HG03175 (cell line): ENCODE results near the gene B3GAT2.
"Not testable (repeated sequence)": the region's sequence is repeated elsewhere in the genome, so short reads cannot be mapped to it uniquely, and the experiment has no call there.

Source experiments
- ATAC-seq: cut with Tn5 transposase; IDR thresholded peaks from one replicate; pipeline ENCODE4 v1.9.1; 2021; ENCODE audit warnings: mild to moderate bottlenecking, moderate library complexity; ENCODE audit not compliant: unreplicated experiment

B3GAT2 gene, protein sequence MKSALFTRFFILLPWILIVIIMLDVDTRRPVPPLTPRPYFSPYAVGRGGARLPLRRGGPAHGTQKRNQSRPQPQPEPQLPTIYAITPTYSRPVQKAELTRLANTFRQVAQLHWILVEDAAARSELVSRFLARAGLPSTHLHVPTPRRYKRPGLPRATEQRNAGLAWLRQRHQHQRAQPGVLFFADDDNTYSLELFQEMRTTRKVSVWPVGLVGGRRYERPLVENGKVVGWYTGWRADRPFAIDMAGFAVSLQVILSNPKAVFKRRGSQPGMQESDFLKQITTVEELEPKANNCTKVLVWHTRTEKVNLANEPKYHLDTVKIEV

DNA sequence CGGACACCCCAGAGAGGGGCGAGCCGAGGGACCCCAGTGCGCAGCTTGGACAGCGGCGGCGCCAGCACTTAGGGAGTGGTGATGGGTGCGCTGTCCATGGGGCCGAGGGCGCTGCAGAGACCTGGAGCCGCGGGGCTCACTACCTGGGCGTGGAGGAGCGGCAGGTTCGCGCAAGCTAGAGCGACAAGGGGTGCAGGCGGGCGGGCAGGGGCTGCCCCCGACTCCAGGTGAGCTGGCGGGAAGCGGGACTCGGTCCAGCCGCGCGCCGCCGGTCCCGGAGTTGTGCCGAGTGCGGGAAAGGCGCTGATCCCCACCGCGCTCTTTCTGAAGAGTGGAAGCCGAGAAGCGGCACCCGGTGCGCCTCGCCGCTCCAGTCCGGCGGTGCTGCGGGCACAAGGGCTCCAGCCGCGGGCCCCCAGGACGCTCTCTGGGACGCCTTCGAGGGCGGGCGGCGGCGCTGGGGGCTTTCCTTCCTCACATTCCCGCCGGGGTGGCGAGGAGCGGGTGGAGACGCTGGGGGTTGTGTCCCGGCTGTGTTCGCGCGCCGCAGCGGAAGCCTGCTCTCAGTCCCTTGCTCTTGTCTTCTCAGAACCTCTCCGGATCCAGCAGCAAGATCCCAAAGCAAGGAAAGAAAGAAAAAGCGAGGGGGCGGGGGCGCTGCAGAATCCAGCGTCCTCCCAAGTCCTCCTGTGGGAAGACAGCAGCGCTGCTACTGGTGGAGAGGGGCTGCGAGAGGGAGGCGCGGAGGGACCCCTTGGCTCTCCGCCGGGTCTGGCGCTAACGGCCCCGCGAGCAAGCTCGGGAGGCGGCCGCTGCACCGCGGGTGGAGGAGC lies at the start of gene B3GAT2:
Gene B3GAT2, minus strand, starts transcription at position 610 of the 833 bp plus-strand sequence. CDS start 631 bp downstream, outside the sequence.
- ATAC-seq: peak; percentile 16

- no peak for ATAC-seq
Observed at GRCh38 chr6:70998148-70998547, 41.3 kb upstream of the B3GAT2 start.

- no peak for ATAC-seq
Observed at GRCh38 chr6:70997379-70997778, 40.5 kb upstream of the B3GAT2 start.

DNA sequence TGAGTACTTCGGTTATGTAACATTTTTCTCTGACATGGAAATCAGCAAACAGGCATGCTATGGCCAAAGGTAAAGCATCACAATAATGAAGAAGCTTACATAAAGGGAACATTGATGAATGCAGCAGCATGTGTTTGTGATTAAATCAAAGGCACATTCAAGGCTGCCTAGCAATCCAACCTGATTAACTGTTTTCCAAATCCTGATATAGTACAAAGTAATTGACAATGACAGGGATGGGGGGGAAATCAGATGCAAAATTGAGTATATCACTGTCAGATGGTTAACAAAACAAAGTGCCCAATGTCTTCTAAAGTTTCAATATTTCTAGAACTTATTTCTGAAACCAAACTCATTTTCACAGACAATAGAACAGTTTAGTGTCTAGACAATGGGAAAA lies 39.2 kb upstream of the B3GAT2 start:
- no peak for ATAC-seq

DNA sequence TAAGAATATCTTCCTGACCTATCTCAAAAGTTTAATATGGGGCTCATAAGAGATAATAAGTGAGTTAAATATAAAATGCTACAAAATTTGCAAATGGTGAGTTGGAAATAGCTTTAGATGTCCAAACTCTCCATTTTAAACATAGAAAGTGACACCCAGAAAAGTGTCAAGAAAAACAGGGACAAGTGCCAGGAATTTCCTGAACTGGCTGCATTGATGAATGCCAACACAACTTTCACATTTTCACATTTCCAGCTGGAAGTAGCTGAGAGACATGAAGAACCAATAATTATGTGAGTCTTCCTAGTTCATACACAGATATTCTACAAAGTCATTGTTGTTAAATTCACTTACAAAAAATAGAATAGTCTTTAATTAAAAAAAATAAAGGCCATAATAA lies 38.6 kb upstream of the B3GAT2 start:
- ATAC-seq: no peak

DNA sequence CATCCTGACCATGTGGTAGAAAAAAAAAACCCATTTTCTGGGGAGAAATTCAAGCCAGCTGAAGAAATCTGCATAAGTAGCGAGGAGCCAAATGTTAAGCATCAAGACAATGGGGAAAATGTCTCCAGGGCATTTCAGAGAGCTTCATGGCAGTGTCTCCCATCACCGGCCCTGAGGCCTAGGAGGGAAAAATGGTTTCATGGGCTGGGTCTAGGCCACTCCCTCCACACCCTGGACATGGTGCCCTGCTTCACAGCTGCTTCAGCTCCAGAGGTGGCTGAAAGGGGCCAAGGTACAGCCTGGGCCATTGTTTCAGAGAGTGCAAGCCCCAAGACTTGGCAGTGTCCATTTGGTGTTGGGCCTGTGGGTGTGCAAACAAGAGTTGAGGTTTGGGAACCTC lies 34.4 kb upstream of the B3GAT2 start:
- ATAC-seq: no peak

- no peak for ATAC-seq
Observed at GRCh38 chr6:70985156-70985555, 28.3 kb upstream of the B3GAT2 start.

- no peak for ATAC-seq
Observed at GRCh38 chr6:70982747-70983146, 25.9 kb upstream of the B3GAT2 start.

DNA sequence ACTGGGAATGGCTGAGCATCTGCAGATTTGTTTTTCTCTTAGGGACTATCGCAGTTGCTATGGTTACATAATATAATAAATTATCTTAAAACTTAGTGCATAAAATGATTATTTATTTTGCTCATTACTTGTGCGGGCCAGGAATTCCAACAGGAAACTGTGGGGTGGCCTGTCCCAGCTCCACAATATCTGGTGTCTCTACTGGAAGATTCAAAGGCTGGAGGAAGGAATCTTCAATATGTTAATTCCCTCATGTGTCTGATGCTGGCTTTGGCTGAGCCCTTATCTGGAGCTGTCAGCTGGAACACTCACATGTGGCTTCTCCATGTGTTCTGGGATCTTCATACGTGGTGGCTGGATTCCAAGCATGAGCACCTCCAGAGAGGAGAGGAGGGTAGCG lies 23.9 kb upstream of the B3GAT2 start:
- no peak for ATAC-seq

DNA sequence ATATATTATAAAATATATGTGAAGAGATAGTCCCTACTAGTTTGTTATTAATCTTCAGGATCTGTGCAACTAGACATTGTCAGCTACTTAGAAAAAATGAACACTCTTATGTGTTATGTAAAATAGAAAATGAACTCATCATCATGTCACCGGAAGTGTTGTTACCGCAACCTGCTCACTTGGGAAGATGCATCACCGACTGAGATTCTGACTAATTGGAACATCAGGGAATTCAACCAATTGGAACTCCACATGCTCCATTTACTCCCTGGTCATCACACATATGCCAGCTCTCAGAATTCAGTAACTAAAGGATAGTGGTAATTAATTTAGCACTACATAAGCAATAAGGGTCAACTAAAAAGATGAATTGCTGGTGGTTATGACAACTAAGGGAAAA lies 16.7 kb upstream of the B3GAT2 start:
- no peak for ATAC-seq

DNA sequence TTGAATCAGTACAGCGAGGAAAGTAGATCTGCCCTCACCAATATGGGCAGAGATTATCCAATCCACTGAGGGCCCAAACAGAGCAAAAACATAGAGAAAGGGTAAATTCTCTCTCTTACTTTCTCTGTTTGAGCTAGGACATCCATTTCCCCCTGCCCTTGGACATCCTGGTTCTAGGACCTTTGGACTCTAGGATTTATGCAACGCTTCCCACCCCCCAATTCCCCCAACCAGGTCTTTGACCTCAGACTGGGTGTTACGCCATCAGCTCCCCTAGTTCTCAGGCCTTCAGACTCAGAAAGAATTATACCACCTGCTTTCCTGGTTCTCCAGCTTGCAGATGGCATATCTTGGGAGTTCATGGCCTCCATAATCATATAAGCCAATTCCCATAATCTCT lies 10.2 kb upstream of the B3GAT2 start:
- ATAC-seq: no peak

DNA sequence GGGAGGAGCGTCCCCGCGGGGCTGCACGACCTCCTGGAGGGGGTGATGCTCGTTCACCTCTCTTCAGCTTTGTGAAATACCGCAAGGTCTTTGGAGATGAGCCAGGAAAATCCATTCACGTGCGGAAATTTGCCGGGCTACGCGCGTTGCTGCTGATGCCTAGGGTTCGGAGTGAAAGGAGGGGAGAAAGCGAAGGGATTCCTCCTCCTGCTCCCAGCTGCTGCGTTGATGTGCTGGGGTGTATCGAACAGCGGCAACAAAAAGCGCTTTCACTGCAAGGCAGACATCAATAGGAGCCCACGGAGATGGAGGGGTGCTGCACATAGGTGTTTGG lies 391 bp upstream of the B3GAT2 start:
- no peak for ATAC-seq

DNA sequence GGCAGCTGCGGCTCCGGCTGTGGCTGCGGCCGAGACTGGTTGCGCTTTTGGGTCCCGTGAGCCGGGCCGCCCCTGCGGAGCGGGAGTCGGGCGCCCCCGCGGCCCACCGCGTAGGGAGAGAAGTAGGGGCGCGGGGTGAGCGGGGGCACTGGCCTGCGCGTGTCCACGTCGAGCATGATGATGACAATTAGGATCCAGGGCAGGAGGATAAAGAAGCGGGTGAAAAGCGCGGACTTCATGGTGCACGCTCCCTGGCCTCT lies 739 bp downstream of the B3GAT2 start:
- ATAC-seq: peak; percentile 12

DNA sequence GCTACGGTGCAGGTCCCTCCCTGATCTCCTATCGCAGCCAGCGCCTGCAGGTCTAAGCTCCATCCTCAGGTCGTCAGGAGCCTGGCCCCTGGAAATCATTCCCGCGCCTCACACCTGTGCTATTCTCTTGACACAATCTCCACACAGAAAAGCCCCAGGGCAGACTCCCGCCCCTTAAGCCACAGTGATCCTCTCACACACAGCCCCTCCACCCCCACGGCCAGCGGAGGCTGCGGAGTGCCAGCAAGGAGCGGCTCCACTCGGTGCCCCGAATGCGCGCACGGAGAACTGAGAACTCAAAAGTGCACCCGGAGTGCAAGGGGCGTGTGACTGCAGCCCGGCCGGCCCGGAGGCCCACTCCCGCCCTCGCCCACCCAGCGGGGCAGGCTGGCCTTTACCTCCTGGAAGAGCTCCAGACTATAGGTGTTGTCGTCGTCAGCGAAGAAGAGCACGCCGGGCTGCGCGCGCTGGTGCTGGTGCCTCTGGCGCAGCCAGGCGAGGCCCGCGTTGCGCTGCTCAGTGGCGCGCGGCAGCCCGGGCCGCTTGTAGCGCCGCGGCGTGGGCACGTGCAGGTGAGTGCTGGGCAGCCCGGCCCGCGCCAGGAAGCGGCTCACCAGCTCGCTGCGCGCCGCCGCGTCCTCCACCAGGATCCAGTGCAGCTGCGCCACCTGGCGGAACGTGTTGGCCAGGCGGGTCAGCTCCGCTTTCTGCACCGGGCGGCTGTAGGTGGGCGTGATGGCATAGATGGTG lies 1.2 kb downstream of the B3GAT2 start:
- peak; percentile 93 for ATAC-seq

GRCh38 chr6:70954750-70955149 lies 2.1 kb downstream of the B3GAT2 start:
- ATAC-seq: no peak

GRCh38 chr6:70954176-70954575 lies 2.7 kb downstream of the B3GAT2 start:
- ATAC-seq: no peak

- ATAC-seq: no peak
Observed at GRCh38 chr6:70952608-70953165, 4.2 kb downstream of the B3GAT2 start.

- not testable (repeated sequence) for ATAC-seq
Observed at GRCh38 chr6:70944321-70944720, 12.5 kb downstream of the B3GAT2 start.

- ATAC-seq: no peak
Observed at GRCh38 chr6:70933853-70934252, 23.0 kb downstream of the B3GAT2 start.

DNA sequence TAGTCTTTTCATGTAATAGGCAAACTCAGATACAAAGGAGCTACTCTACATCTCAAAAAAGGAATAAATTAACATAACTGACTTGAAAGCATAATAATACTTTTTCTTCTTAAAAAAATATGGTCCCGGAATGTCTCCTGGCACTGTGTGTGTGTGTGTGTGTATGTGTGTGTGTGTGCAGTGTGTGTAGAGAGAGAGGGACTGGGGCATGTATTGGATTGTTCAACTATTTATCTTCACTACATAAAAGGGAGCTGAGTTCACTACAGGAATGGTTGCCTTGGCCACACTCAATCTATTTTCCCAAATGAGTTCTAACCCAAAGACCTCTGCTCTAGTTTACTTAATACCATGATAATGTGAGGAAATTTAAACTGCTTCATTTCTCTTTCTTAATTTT lies 51.1 kb downstream of the B3GAT2 start:
- no peak for ATAC-seq

GRCh38 chr6:70903665-70904452 lies 53.0 kb downstream of the B3GAT2 start:
- ATAC-seq: no peak
